GM19099 (cell line): ENCODE results near the gene GPR108.

Source experiments
- POLR2A ChIP-seq: IDR thresholded peaks from 3 replicates; pipeline ENCODE4 v1.6.1; 2011; ENCODE audit warnings: low read depth; ENCODE audit not compliant: insufficient read length; ENCODE audit errors: extremely low read depth

Gene GPR108

DNA sequence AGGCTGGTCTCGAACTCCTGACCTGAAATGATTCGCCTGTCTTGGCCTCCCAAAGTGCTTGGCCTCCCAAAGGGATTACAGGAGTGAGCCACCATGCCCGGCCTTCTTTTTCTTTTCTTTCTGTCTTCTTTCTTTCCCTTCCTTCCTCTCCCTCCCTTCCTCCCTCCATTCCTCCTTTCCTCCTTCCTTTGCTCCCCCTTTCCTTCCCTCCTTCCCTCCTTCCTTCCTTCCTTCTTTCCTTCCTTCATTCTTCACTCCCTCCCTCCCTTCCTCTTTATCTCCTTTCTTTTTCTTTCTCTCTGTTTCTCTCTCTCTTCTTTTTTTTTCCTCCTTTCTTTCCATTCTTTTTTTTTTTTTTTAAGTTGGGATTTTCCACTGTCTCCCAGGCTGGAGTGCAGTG, 29.0 kb downstream of the GPR108 start:
- TF ChIP-seq POLR2A, result no peak

DNA sequence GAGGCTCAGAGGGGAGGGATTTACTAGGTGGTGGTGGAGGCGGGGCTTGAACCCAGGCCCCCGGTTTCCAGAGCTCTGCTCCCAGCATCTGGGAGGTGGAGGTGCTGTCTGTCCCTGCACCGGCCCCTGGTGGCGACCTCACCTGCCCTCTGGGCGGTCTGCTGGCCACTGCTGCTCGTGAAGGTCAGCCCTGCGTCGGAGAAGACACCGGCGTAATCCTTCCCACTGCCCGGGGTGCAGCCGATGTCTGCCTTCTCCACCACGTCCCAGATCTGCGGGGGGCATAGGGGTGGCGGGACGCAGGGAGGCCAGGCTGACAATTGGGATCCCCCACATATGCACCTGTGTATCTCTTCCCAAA, 29.7 kb downstream of the GPR108 start:
- no peak for TF ChIP-seq POLR2A

DNA sequence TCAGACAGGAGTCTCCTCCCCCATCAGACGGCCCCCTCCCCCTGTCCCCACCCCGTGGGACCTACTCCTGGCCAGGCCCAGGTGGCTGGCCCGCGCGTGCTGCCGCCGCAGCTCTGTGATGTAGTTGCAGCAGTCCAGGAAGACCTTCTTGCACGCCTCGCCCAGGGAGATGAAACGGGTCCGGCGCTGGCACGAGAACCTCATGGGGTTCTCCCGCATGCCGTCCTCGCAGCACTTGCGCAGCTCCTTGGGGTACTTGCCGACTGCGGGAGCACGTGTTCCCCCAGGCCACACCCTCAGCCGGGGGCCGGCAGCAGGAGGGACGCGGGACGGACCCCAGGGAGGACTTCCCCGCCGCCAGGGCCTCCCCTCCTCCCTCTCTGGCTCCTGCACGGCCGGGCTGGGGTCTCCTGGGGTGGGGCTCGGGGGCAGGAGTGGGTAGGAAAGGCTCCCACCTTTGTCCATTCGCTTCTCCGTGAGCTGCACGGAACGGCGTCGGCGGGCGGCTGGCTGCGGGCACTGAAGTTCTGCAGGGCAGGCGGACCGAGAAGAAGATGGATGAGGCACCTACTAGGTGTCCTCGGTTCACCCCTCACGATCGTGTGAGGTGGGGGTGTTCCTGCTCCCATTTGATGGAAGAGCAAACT, 30.2 kb downstream of the GPR108 start:
- no peak for TF ChIP-seq POLR2A

DNA sequence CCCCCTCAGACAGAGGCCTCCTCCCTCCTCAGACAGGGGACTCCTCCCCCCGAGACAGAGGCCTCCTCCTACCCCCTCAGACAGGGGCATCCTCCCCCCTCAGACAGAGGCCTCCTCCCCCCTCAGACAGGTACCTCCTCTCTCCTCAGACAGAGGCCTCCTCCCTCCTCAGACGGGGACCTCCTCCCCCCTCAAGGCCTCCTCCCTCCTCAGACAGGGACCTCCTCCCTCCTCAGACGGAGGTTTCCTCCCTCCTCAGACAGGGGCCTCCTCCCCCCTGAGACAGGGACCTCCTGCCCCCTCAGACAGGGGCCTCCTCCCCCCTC, 30.8 kb downstream of the GPR108 start:
- no peak for TF ChIP-seq POLR2A

DNA sequence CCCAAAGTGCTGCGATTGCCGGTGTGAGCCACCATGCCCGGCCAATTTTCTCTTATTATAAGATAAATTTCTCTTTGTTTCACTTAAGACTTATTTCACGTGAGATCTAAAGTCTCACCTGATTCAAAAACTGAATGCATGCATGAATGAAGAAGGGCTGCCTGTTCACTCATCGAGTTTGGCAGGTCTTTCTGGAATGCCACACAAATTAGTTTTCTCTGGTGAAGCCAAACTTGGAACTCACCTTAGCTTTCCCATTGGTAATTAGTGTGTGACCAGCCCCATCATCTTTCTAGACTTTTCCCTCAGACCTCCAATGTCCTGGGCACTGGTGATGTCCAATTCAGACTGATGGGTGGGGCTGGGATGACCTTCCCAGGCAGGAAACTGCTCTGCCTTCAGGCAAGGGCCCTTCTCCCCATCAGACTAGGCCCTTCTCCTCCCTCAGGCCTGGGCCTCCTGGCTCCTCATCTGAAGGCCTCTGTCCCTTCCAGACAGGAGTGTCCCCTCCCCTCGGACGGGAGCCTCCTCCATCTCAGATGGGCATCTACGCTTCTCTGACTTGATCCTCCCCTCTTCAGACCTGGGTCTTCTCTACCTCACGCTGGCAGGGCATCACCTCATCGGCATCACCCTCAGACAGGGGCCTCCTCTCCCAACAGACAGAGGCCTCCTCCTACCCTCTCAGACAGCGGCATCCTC, 31.3 kb downstream of the GPR108 start:
- TF ChIP-seq POLR2A, result no peak

DNA sequence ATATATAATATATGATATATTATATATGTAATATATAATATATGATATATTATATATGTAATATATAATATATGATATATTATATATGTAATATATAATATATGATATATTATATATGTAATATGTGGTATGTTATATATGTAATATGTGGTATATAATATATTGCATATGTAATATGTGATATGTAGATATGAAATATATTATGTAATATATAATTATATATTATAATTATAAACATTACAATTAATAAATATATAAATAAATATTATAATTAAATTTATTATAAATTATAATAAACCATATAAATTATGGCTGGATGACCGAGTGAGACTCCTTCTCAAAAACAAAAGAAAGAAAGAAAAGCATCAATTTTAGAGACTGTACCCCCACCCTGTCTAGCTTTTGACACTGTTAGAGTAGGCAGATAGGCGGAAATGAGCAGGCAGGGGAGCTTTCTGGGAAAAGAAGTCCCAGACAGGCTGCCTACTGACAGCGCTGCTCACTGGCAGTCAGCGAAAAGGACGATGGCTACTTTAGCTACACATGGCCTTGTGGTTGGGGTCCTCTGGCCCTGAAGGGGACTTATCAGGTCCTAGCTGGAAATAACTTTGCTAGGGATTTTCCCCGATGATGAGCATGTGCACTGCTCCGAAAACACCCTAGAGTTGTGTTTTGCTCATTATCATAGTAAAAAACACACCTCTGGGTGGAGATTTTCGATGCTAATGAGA, 36.6 kb downstream of the GPR108 start:
- no peak for TF ChIP-seq POLR2A

DNA sequence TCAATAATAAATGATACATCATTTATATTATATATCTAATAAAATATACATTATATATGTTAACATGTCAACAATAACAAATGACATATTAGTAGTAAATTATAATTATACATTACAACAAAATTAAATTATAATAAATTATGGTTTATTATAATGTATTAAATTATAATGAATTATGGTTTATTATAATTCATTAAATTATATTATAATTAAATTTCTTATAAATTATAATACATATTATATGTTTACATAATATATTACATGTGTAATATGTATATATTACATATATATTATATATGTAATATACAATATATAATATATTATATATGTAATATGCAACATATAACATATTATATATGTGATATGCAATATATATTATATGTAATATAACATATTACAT, 37.4 kb downstream of the GPR108 start:
- TF ChIP-seq POLR2A, result no peak

DNA sequence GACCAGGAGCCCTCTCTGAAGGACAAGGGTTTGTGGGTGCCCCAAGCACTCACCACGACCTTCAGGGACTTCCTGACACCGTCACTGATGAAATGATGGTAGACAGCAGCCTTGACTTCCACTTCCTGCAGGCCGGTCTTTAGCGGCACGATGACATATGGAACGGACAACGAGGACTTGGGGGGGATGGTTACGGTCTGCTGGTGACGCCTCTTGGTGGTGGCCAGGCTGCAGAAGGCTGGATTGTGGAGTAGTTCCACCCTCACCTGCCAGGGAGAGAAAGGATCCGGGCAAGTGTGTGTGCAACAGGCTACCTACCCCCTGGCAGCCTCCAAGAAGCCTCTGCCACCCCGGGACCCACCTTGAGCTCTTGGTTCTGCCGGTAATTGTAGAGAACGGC, 40.1 kb downstream of the GPR108 start:
- TF ChIP-seq POLR2A, result no peak

DNA sequence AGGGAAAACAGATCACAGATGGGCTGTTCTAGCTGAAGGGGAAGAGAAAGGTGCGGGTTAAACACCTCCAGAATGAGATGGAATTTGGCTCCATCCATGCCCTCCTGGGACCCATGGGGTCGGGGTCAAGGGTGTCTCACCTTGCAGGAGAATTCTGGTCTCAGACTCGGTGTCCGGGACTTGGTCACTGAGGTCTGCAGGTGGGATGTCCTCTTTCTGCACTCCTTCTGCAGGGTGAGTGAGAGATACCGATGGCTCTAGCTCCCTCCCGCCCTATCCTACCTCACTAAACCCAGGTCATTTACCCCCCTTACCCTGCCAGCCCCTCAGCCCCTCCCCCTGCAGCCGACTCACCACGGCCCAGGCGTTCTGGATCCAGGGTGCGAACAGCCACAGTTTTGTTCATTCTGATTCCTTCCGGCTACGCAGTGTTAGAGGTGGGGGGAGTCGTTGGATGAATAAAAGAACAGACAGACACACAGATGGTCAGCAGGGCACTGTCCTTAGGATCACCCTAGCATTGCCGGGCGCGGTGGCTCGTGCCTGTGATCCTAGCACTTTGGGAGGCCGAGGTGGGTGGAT, 41.0 kb downstream of the GPR108 start:
- no peak for TF ChIP-seq POLR2A

DNA sequence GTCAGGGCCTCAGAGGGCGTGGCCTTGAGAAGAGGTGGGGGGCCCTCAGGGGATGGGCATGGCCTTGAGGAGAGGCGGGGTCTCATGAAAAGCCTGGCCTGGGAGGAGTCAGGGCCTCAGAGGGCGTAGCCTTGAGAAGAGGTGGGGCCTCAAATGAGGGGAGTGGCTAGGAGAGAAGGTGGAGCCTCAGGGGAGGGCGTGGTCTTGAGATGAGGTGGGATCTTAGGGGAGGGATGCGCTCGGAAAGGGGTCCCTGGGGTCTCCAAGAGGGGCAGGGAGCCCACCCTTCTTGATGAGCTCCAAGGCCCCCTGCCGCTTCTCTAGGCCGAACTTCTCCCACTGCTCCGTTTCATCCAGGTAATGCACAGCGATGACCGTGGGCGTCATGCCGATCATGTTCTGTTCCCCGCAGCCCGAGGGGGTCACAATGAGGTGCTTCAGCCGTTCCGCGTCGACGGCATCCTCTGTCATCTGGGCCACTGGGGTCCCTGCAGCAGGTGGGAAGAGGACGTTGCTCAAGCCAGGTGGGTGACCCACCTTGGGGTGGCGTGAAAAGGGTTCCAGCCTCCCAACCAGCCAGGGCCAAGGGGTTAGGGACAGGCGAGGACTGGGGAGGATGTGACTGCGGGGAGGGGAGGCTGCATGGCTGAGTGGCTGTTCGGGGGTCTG, 43.1 kb downstream of the GPR108 start:
- no peak for TF ChIP-seq POLR2A

DNA sequence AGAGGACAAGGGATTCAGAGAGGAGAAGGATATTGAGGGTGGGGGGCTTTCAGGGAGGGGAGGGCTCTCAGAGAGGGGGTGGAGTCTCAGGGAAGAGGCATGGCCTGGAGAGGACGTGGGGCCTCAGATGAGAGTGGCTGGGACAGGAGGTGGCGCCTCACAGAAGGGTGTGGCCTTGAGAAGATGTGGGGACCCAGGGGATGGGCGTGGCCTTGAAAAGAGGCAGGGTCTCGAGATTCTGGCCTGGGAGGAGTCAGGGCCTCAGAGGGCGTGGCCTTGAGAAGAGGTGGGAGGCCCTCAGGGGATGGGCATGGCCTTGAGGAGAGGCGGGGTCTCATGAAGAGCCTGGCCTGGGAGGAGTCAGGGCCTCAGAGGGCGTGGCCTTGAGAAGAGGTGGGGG, 43.7 kb downstream of the GPR108 start:
- TF ChIP-seq POLR2A, result no peak

DNA sequence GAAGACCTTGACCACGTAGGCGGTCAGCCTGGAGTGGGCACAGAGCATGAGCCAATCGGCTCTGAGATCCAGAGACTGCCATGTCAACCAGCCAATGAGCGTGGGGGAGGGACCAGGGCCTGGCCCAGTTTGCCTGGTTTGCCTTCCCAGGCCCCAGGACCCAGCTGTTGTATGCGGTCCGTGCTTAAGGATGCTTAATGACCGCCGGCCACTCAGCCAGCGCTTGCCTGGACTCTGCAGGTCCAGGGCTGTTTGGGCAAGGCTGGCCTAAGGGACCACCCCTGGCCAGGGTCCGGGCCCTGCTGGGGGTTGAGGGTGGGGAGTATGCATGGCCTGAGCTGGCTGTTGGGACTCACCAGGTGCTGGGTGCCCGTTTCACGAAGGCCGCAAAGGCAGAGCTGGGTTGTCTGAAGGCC, 44.3 kb downstream of the GPR108 start:
- TF ChIP-seq POLR2A, result no peak

DNA sequence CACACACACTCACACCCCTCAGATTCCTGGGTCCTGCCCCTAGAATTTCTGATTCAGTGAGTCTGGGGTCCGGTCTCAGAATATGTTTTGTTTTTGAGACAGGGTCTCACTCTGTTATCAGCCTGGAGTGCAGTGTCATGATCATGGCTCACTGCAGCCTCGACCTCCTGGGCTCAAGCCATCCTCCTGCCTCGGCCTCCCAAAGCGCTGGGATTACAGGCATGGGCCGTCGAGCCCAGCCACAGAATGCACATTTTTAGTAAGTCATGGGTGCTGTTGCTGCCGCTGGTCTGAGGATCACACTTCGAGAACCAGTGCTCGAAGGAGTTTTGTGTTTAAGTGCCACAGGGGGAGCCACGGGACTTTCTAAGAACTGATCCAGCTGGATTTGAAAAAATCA, 45.4 kb downstream of the GPR108 start:
- no peak for TF ChIP-seq POLR2A

DNA sequence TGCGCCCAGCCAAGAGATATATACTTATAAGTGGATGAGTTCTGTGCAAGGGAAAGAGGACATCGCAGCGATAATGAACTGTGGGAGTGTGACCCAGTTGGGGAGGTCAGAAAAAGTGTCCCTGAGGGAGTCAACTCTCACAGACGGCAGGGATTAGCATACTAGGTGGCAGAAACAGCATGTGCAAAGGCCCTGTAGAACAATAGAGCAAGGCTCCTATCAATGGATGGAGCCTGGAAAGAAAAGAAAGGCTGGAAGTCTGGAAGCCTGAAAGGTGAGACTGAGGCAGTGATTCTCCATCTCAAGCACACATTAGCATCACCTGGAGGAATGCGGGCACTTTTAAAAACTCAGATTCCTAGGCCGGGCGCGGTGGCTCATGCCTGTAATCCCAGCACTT, 46.0 kb downstream of the GPR108 start:
- no peak for TF ChIP-seq POLR2A

DNA sequence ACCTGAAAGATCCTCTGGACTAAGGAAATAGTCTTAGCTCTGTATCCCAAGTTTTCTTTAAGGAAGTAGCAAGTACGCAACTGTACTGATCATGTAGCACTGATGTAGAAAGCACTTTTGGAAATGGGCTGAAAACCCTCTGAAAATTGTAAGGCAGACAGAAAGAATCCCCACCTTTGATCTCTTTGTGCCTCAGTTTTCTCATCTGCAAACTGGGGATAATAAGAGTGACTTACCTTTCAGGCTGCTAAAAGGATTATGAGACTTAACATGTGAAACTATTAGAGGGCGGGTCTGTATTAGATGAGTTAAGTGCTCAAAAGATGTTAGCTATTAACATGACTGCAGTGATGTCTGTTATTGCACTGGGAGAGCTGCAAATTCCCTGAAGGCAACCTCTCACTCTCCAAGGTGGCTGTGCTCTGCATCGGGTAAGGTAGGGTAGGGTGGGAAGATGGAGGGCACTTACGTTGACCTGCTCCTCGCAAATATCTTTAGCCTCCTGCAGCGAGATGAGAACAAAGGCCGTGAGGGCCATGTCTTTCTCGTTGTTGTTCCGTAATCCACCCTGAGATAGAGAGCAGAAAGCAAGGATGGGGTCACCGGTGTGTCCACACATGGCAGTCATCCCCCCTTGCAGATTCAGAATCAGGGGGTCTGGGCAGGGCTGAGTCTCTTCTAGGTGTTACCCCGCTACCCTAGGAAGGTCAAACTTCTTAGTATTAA, 47.1 kb downstream of the GPR108 start:
- TF ChIP-seq POLR2A, result no peak

DNA sequence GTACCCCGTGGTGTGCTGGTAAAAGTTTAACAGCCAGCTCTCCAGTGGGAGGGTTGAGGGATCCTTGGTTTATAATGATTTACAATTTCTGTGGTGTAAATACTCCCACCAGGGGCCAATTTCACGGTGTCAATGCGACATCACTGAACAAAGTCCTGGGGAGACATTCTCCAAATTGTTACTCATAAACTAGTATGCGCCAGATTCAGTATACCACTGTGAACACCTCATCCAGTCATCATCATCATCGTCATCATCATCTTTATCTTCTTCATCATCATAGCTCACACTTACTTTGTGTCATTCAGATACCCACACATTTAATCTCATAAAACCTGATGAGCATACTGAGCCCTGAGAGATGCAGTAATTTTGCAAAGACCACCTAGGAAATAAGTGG, 50.3 kb downstream of the GPR108 start:
- no peak for TF ChIP-seq POLR2A

DNA sequence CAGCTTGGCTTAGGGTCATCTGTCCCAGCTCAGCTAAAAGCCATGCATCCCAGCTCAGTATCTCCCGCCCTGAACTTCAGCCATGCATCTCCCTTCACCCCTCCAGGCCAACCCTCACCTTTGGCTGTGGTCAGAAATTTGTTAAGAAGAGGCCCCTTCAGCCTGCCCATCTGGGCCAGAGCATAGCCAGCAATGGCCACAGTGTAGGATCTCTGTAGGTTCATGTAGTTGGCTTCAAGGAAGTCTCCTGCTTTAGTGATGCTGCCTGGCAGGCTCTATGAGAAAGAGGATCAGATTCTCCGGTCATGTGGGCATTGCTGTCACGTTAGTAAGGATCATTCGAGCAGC, 50.8 kb downstream of the GPR108 start:
- TF ChIP-seq POLR2A, result no peak
